Posterior cingulate gyrus (tissue), 11 donors: Measurements from ENCODE around the gene DAAM2.

Experiments
- DNase-seq, 10 donors: peaks; one replicate each; pipeline versions ENCODE4 v3.0.0 to v3.0.0-alpha.2; 2020 to 2021; ENCODE audit warnings: mixed read lengths in 3 of 10
- intact Hi-C: fragments of 100-400 bp; cut with DNase I; formaldehyde crosslinking; loops from one replicate; pipeline ENCODE4 v1.15.1; 2023

DAAM2 gene

DNA sequence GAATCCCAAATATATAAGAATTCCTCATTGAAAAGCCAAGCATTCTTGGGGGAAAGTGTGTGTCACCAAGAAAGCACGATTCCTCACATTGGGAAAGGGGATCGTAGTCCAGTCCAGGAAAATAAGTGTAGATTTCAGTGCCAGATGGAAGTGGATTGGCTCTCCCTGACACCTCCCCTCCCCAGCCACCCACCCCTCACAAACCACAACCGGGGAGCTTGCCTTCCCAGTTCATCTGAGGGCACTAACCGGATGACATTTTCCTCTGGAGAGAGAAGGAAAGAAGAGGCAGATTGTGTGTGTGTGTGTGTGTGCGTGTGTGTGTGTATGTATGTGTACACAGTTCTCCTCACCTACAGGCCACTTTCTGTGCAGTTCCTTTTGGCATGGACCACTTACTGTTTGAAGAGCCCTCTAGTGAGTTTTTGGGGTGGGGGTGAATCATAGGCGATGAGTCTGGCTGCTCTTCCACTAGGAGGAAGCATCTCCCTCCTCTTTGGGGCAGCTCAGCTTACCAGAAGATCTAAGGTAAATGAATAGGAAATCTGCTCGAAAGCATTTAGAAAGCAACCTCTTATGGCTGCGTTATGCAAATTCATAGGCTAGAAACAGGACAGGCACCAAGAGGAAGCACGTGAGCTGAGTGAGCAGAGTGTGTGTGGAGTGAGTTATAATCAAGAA is 20.8 kb downstream of the DAAM2 start:
- intact Hi-C loops = loop anchor here (10.0 kb wide), 1 partner anchor 52 kb away; no protein-coding TSS in a partner anchor
- peak in 1 of 10 donors; percentile 45 for DNase-seq

DNA sequence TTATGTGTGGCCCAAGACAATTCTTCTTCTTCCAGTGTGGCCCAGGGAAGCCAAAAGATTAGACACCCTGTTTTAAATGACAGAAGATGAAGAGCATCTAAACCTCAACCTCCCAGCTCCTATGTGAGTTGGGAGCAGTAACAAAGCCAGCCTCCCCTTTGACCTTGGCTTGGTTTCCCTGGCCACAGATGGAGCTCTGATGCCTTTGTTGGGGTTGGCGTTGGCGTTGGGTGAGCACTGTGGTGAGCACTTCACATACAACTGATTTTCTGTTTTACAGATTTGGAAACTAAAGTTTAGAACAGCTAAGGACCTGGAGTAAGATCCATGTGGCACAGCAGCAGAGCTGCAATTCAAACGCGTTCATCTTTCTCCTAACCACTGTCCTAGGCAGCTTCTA is 22.1 kb downstream of the DAAM2 start:
- intact Hi-C loops = loop anchor here (10.0 kb wide), 1 partner anchor 51 kb away; no protein-coding TSS in a partner anchor
- peak in 1 of 10 donors; percentile 74 for DNase-seq

DNA sequence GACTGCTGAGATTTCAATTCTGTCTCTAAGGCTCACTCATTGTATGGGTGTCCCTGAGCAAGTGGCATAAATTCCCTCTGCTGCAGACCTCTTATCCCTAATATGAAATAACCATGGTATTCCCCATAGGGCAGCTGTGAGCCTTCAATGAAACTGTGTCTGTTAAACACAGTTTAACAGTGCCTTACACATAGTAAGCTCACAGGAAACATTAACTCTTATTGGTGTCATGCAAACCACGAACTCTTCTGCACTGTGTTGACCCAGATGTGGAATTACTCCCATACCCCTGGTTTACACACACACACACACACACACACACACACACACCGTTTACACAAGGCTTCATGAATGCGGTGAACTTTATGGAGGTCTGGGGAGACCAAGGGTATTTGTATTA is 23.2 kb downstream of the DAAM2 start:
- DNase-seq = no peak
- intact Hi-C loops = loop anchor here (10.0 kb wide), 1 partner anchor 49 kb away; no protein-coding TSS in a partner anchor

DNA sequence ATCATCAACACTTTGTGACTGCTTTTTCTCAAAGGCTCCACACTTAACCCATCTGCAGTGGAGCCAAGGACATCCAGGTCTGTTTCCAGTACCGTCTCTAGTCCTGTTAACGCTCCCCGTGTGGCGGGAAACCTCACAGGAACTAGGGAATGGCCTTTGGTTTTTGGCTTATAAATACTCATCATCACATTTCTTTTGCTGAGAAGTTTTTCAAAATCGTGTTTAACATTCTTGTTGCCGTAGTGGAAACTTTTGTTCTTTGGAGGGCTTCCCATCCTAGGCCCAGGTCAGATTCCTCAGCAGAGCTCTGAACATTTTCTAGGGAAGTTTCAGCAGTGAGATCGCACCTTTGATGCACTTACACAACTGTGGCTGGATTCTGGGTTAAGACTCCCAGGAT is 24.6 kb downstream of the DAAM2 start:
- no peak for DNase-seq
- intact Hi-C loops = loop anchor here (10.0 kb wide), 1 partner anchor 48 kb away; no protein-coding TSS in a partner anchor

DNA sequence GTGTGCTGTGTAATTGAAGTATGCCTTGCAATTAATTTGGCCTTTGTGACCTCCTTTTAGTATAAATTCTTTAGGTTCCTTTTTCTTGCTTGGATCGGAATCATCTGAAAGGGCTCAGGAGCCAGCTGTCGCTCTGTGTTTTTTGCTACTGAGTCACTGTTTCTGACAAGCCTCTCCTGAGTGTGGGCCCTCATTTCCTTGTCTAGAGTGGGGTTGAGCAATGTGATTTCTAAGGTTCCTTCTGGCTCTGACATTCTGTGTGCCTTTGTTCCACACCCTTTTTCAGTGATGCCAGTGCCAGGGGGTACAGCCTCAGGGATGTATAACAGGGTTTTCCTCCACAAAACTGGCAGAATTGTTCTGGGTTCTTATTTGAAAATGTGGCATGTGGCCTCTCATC is 26.5 kb downstream of the DAAM2 start:
- intact Hi-C loops = loop anchor here (10.0 kb wide), 1 partner anchor 46 kb away; no protein-coding TSS in a partner anchor
- DNase-seq = no peak

DNA sequence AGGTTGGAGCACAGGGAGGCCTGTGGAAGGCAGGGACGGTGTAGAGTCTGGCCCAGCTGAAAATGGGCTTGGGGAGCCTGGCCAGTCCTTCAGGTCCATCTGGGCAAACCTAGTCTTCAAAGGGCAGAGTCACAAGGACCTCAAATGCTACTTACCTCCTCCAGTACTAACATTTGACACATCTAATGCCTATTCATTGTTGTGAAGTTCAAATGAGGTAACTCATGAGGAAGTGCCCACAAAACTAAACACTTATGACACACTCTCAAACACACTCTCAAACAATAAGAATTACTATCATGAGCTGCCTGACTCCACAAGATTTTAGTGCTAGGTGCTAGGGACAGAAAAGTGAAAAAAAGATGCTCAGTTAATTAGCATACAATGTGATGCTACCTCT is 27.1 kb downstream of the DAAM2 start:
- no peak for DNase-seq
- intact Hi-C loops = loop anchor here (10.0 kb wide), 1 partner anchor 46 kb away; no protein-coding TSS in a partner anchor

DNA sequence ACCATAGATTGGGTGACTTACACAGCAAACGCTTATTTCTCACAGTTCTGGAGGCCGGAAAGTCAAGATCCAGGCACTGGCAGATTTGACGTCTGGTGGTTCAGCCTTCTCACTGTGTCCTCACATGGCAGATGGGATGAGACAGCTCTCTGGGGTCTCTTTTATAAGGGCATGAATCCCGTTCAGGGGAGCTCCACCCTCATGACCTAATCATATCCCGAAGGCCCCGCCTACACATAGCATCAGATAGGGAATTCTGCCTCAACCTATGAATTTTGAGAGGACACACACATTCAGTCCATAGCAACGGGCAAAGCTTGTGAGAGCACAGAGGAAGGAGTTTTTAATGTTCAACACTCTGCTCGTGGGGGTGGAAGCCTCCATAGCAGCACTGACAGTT is 27.5 kb downstream of the DAAM2 start:
- intact Hi-C loops = loop anchor here (10.0 kb wide), 1 partner anchor 45 kb away; no protein-coding TSS in a partner anchor

DNA sequence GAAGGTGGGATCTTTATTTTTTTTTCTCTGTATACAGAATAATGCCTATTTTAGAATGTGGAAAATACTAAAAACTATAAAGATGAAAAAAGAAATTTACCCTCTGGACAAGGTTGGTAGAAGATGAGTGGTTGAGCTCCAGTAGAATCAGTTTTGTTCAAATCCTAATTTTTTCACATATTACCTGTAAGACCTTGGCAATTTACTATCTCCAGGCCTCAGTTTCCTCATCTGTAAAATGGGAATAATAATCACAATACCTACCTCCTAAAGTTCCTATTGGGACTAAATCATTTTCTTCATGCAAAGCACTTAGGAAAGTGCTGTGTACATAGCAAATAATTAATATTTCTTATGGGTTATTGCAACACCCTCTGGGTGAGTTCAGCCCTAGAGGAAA is 28.4 kb downstream of the DAAM2 start:
- intact Hi-C loops = no loop called here
- DNase-seq = no peak

More for the DNA sequence above, 27.5 kb downstream of the DAAM2 start:
- DNase-seq = peak in 1 of 10 donors; percentile 56

DNA sequence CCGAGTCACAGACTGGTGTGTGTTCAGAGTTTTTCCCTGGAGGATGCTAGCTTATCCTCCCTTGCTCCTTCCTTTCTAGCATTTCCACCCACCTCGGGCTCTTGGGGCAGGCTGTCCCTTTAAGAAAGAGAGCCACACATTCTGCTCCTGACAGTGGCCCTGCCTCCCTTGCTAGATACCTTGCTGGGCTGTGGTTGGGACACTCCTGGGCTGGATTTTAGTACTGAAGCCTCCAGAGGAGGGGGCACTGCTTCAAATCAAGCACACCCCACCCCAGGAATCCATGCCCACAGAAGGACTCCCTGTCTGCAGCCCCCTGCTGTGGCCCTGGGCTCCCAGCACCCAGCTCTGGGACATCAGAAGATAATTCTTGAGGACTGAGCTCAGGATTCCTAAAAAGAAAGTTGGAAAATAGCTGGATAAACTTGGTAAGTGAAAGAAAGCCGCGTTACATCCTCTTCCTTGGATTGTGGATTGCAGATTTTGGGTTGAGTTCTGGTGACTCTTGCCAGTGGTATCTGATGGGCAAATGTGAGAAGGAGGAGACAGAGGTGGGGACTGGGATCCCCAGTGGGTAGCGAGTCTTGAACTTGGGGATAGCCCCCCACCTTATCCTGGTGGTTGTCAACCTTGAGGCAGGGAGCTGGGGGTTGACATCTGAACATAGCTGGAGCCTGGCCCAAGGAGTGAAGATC is 29.0 kb downstream of the DAAM2 start:
- DNase-seq = peak in 1 of 10 donors; percentile 26

DNA sequence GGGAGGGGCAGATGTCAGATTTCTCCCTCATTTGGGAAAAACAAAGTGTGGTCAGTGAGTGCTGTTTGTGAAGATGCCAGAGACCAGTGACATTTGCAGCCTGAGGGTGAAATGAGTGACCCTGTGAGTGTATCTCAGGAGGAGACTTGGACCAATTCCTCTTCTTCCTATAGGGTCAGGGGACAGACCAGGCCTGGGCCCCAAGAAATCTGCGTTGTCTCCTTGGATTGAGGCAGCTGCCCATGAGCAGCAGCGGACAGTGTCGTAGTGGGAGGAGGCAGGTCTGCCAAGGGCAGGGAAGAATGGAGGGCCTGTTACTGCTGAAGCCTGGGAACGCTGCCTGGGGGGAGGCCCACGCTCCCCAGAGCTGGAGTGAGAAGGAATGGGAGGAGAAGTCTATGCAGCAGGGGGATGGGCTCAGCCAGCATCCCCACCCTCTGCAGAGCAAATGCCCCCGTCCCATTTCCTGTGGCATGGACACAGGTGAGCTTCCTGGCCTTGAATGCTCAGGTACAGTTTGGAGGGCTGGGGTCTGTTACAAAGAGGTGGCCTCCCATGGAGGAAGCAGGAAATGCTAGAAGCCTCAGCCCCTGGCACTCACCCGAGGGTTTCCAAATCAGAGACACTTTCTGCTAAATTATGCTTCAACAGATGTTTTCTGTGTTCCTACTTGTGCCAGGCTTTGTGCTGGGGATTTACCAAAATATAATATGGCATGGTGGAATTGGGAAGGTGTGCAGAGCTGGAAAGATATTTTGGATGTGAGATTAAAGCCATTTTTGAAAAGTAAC is 29.8 kb downstream of the DAAM2 start:
- DNase-seq = peak; percentile 71 to 97 (median 80)
- intact Hi-C loops = no loop called here

More for the DNA sequence above, 29.0 kb downstream of the DAAM2 start:
- intact Hi-C loops = no loop called here

DNA sequence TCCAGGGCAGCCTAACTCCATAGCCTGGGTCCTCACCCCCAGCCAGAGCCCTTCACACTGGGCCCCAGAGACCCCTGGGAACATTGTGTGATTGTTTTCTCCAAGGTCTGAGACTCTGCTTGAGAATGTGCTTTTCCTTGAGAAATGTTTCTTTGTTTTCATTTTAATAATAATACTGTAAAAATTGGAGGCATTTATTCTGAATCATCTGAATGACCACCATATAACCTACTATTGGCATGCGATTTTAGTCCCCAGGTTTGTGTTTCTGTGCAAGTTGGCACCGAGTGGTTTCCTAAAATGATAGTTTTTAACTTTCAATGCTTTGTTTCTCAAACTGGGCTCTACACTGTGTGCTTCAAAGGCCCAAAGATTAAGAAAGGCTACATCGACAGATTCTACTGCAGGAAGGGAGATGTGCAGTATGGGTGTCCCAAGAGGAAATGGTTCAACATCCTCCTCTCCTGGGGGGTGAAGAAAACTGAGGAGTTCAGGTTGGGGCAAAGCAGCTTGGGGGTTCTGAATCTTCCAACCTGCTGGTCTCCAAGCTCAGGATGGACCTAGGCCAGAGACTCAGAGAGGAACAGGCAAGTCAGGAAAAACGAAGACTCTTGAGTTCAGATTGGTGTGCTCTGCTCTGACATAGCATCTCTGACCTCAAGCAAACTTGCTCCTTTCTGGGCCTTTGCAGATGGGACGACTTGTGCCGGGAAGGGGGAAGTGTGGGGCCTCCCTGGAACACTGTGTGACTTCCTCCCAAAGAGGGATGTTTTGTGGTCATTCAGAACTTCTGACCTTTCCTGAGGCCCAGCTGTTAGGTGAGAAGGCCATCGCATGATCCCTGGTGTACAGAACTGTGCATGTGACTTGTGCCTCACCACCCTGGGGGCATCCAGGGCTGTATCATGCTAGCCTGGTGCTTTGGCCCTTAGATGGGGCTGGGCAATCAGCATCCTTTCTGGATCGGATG is 31.0 kb downstream of the DAAM2 start:
- intact Hi-C loops = no loop called here
- DNase-seq = peak in 1 of 10 donors; percentile 43

DNA sequence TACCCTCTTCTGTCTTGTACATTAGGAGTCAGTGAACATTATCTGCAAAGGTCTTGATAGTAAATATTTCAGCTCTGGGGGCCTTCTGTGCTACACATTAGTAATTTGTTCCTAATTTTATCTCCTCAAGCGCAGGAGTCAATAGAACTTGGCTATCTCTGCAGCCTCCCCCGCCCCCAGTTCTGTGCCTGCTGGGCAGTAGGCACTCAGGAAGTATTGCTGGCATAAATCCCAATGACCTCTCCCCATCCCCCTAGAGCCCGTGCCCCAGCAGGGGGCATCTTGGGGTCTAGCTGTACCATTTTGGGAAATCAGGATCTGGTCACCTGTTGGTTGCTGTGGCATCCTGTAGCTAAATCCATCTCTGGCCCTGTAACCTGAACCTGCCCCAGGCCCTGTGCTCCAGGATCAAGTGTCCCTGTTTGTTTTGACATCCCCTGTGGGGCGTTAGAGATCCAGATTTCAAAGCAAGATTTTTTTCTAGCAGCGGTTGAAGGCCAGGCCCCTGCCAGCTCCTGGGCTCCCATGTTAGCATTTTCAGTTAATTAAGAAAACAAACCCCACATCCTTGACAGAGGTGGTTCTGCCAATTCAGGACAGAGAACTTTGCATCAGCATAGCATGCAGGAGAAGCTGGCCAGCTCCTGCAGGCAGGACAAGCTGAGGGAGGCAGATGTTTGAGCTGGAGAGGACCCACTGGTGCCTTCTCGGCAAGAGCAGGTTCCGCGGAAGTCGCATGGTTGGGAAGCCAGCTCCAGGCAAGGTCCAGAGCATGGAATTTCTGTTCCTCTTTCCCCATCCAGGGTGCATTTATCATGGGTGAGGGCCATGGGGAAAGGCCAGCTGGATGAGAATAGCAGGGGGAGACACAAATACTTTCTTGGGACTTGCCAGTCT is 32.1 kb downstream of the DAAM2 start:
- intact Hi-C loops = no loop called here
- no peak for DNase-seq

DNA sequence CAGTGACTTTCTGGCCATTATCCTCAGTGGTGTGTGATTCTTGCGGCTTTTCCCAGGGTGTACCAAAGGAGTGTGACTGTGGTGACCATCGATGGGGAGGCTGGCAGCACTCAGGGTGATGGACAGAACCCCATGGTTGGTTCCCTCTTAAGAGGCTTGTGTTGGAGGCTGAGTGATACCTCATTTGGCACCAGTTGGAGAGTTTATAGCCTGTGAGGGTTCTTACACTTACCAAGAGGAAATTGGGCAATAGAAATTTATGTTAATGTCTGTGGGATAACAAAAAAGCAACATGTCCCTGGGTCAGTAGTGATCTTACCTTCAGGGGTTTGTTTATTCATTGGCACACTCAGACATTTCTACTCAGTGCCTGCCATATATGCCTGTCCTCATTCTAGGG is 37.2 kb downstream of the DAAM2 start:
- DNase-seq = no peak
- intact Hi-C loops = no loop called here

DNA sequence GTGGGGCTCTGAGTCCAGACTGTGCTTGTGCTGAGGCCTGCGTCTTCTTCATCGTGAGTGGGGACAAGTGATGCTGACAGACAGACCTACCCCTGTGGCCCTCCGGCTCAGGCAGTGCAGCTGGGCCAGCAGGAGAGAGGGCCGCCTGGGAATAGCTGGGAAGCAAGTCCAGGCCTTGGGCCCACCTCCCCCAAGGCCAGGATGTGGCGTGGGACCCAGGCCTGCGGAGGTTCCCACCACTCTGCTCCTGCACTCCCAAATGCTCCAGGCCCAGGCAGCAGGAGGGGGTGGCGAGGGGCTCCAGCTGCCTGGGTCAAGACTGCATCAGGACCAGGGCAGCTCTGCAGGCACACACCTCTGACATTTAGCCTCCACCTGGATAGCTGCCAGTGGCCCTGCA is 38.3 kb downstream of the DAAM2 start:
- no peak for DNase-seq
- intact Hi-C loops = no loop called here

DNA sequence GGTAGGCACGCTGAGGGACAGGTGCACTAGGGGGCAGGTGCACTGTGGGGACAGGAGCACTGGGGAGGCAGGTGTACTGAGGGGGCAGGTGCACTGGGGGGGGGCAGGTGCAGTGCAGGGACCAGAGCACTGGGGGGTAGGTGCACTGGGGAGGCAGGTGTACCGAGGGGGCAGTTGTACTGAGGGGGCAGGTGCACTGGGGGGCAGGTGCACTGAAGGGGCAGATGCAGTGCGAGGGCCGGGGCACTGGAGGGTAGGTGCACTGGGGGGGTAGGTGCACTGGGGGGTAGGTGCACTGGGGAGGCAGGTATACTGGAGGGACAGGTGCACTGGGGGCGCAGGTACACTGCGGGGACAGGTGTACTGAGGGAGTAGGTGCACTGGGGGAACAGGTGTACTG is 39.5 kb downstream of the DAAM2 start:
- no peak for DNase-seq
- intact Hi-C loops = no loop called here

DNA sequence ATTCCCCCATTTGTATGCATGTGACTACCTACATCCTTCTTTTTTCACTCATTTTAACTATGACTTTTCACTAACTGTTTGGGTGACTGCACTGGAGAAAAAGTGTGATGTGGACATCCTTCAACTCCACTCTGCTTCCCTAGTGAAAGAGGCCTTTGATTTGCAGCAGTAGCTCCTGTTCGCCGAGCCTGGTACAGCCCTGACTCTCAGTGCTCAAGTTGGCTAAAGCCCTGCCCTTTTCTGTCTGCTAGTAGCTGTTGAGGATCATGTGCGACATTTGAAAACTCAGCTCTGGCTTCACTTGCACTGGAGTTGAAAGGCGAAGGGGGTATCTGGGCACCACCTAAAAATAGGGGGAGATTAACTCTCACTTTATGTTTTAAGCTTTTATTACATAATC is 42.1 kb downstream of the DAAM2 start:
- intact Hi-C loops = no loop called here
- peak in 7 of 10 donors; percentile 32 to 95 (median 54) for DNase-seq

DNA sequence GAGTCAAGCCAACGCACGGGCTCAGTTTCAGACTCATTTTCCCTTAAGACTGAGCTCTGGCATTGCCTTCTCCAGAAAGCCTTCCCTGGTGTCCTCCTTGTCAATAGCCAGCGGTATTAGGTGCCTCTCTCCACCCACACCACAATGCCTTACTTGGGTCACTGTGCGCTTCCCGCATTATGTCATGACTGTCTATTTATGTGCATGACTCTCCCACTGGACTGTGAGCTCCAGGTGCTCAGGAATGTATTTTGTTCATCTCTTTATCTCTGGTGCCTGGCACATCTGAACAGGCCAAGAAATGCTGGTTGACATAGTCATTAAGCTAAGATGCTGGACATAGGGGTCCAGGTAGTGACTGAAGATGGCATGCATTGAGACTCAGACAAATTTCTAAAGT is 42.7 kb downstream of the DAAM2 start:
- intact Hi-C loops = no loop called here
- DNase-seq = no peak

DNA sequence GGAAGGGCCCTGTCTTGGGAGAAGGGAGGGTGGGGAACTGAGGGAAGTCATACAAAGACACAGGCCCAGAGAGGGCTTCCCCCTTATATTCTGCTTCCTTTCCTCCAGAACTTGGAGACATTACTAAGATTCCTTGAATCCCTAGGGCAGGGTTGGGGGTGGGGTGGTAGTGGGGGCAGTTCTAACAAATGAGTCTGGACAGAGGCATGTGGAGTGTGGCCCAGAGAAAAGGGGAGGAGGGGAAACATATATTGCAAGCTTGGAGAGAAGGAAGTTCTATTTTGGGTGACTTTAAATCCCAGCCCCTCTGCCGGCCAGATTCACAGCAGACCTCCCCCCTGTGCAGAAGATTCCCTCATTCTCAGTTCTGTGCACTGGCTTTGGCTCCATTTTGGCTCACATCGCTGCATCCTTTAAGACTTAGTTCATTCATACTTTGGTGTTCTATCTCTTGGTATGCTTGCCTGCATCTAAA is 43.7 kb downstream of the DAAM2 start:
- no peak for DNase-seq
- intact Hi-C loops = no loop called here

DNA sequence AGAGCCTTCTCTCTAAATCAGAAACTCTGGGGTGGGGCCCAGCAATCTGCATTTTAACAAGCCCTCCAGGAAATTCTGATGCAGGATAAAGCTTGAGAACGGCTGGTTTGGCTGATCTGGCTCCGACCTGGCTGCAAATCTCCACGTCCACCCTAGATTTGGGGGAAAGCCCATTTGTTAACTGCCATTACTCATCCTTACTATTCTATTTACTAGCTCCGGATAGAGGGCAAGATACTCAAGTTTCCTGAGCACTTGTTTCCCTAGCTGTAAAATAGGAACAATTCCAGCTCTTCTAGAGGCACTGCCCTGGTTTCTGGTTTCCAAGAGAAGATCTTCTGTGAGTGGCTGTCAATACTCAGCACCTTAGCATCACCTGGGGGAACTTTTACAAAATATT is 44.4 kb downstream of the DAAM2 start:
- DNase-seq = no peak
- intact Hi-C loops = no loop called here
